ENCODE results near the gene BRINP3. TPM values are rescaled to one million over a fixed set of nuclear protein-coding genes. Genes with fewer than 3 reads are reported as not detected.

BRINP3 gene
- total and polyA plus RNA-seq, 4 donors = 24.4 to 86.6 (median 64.1) TPM

- H3K9me3 ChIP-seq (ENCODE audit: control insufficient read depth, insufficient read depth, low read length) = peaks cover 9% of the 10 kb centered on the region
- H3K27me3 ChIP-seq (ENCODE audit: control insufficient read depth, insufficient read depth, low read length) = no peaks in the 10 kb centered on the region
- no peak overlapping the region for H3K27ac ChIP-seq (ENCODE audit: low read depth, low read length)
- H3K4me1 ChIP-seq (ENCODE audit: control insufficient read depth, insufficient read depth, low read length) = no peaks in the 10 kb centered on the region
- no peaks in the 10 kb centered on the region for H3K36me3 ChIP-seq (ENCODE audit: control insufficient read depth, insufficient read depth, low read length)
- 100% methylated on average over 1 of the region's 1 CpG for WGBS (ENCODE audit: insufficient coverage)
- DNase-seq (ENCODE audit: low read depth in 4 of 6, low spot score in 6 of 6) = no peak
- no peak overlapping the region for H3K4me3 ChIP-seq (ENCODE audit: low read depth, low read length)
Observed at GRCh38 chr1:190365283-190365682, 112.4 kb downstream of the BRINP3 start.

DNA sequence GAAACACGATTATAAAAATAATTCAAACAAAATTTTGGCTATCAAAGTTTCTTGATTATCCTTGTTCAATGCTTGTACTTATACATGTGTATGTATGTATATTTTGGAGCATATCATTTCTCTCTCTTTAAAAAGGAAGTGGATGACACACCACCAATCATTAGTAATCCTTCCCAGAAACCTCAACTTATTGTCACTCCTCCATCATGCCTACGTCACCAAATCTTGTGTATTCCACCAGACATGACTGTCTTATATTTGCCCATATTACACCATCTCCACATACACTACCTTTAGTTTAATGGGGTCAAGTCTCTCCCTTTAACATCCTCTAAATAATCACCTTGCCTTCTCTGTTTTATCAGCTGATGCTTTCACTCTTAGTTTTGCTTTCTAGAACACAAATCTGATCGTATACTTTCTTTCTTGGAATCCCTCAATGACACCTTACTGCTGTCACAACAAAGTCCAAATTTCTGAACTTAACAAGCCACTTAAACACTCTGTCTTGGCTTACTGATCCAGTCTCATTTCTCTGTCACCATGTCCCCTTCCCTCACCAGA lies 124.0 kb downstream of the BRINP3 start:
- no peaks in the 10 kb centered on the region for H3K9me3 ChIP-seq (ENCODE audit: control insufficient read depth, insufficient read depth, low read length)
- WGBS (ENCODE audit: insufficient coverage) = 87% methylated on average over 2 of the region's 3 CpGs

DNA sequence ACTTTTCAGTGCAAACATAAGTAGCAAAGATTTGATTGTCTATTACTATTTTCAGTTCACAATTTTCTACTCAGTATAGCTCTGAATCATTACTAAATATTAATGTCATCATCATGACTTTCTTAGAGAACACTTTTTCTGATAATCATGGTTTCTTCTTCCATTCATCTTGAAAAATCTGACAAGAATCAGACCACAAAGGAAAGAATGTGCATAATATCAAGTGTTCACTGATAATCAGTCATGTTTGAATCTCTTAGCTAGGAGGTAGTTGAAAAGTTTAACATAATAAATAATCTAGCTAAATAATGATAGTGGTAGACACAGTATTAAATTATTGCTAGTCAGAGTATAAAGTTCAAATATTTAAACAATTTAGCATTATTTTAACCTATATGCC lies 133.2 kb downstream of the BRINP3 start:
- no peak for DNase-seq (ENCODE audit: low read depth in 4 of 6, low spot score in 6 of 6)
- Histone ChIP-seq H3K27me3 (ENCODE audit: control insufficient read depth, insufficient read depth, low read length) (no peaks in the 10 kb centered on the region), H3K27ac (ENCODE audit: low read depth, low read length) (no peak overlapping the region), H3K36me3 (ENCODE audit: control insufficient read depth, insufficient read depth, low read length) (no peaks in the 10 kb centered on the region), H3K4me3 (ENCODE audit: low read depth, low read length) (no peak overlapping the region), H3K9me3 (ENCODE audit: control insufficient read depth, insufficient read depth, low read length) (no peaks in the 10 kb centered on the region), H3K4me1 (ENCODE audit: control insufficient read depth, insufficient read depth, low read length) (no peaks in the 10 kb centered on the region)

More for the DNA sequence above, 124.0 kb downstream of the BRINP3 start:
- H3K4me3 ChIP-seq (ENCODE audit: low read depth, low read length) = no peak overlapping the region
- H3K36me3 ChIP-seq (ENCODE audit: control insufficient read depth, insufficient read depth, low read length) = no peaks in the 10 kb centered on the region
- no peaks in the 10 kb centered on the region for H3K4me1 ChIP-seq (ENCODE audit: control insufficient read depth, insufficient read depth, low read length)
- no peak for DNase-seq (ENCODE audit: low read depth in 4 of 6, low spot score in 6 of 6)
- no peak overlapping the region for H3K27ac ChIP-seq (ENCODE audit: low read depth, low read length)
- H3K27me3 ChIP-seq (ENCODE audit: control insufficient read depth, insufficient read depth, low read length) = no peaks in the 10 kb centered on the region

GRCh38 chr1:190338829-190339228 lies 138.8 kb downstream of the BRINP3 start:
- H3K36me3 ChIP-seq (ENCODE audit: control insufficient read depth, insufficient read depth, low read length) = no peaks in the 10 kb centered on the region
- H3K27ac ChIP-seq (ENCODE audit: low read depth, low read length) = no peak overlapping the region
- no peaks in the 10 kb centered on the region for H3K4me1 ChIP-seq (ENCODE audit: control insufficient read depth, insufficient read depth, low read length)
- no peaks in the 10 kb centered on the region for H3K9me3 ChIP-seq (ENCODE audit: control insufficient read depth, insufficient read depth, low read length)
- no peaks in the 10 kb centered on the region for H3K27me3 ChIP-seq (ENCODE audit: control insufficient read depth, insufficient read depth, low read length)
- H3K4me3 ChIP-seq (ENCODE audit: low read depth, low read length) = no peak overlapping the region
- no peak for DNase-seq (ENCODE audit: low read depth in 4 of 6, low spot score in 6 of 6)

DNA sequence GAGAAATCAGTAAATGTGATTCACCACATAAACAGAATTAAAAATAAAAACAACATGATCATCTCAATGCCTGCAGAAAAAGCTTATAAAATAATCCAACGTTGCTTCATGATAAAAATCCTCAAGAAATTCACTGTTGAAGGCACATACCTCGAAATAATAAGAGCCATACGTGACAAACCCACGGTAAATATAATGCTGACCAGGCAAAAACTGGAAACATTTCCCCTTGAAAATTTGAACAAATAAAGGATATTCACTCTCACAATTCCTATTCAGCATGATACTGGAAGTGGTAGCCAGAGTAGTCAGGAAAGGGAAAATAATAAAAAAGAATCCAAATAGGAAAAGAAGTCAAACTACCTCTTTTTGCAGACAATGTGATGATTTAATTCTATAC lies 148.8 kb downstream of the BRINP3 start:
- no peak for DNase-seq (ENCODE audit: low read depth in 4 of 6, low spot score in 6 of 6)
- Histone ChIP-seq H3K36me3 (ENCODE audit: control insufficient read depth, insufficient read depth, low read length) (no peaks in the 10 kb centered on the region), H3K4me1 (ENCODE audit: control insufficient read depth, insufficient read depth, low read length) (peaks cover 3% of the 10 kb centered on the region), H3K27ac (ENCODE audit: low read depth, low read length) (no peak overlapping the region), H3K4me3 (ENCODE audit: low read depth, low read length) (no peak overlapping the region), H3K27me3 (ENCODE audit: control insufficient read depth, insufficient read depth, low read length) (no peaks in the 10 kb centered on the region), H3K9me3 (ENCODE audit: control insufficient read depth, insufficient read depth, low read length) (peaks cover 3% of the 10 kb centered on the region)
- 83% methylated on average over 2 of the region's 4 CpGs for WGBS (ENCODE audit: insufficient coverage)

- no peak for DNase-seq (ENCODE audit: low read depth in 4 of 6, low spot score in 6 of 6)
- H3K36me3 ChIP-seq (ENCODE audit: control insufficient read depth, insufficient read depth, low read length) = no peaks in the 10 kb centered on the region
- H3K27me3 ChIP-seq (ENCODE audit: control insufficient read depth, insufficient read depth, low read length) = no peaks in the 10 kb centered on the region
- no peak overlapping the region for H3K27ac ChIP-seq (ENCODE audit: low read depth, low read length)
- H3K4me1 ChIP-seq (ENCODE audit: control insufficient read depth, insufficient read depth, low read length) = peaks cover 3% of the 10 kb centered on the region
- peaks cover 3% of the 10 kb centered on the region for H3K9me3 ChIP-seq (ENCODE audit: control insufficient read depth, insufficient read depth, low read length)
- H3K4me3 ChIP-seq (ENCODE audit: low read depth, low read length) = no peak overlapping the region
Observed at GRCh38 chr1:190328361-190328760, 149.3 kb downstream of the BRINP3 start.

GRCh38 chr1:190327271-190327670 lies 150.4 kb downstream of the BRINP3 start:
- WGBS (ENCODE audit: insufficient coverage) = no CpG with 5 or more reads among the region's 3 CpGs
- no peaks in the 10 kb centered on the region for H3K36me3 ChIP-seq (ENCODE audit: control insufficient read depth, insufficient read depth, low read length)
- no peaks in the 10 kb centered on the region for H3K27me3 ChIP-seq (ENCODE audit: control insufficient read depth, insufficient read depth, low read length)
- peaks cover 3% of the 10 kb centered on the region for H3K9me3 ChIP-seq (ENCODE audit: control insufficient read depth, insufficient read depth, low read length)
- H3K4me3 ChIP-seq (ENCODE audit: low read depth, low read length) = no peak overlapping the region
- DNase-seq (ENCODE audit: low read depth in 4 of 6, low spot score in 6 of 6) = no peak
- H3K27ac ChIP-seq (ENCODE audit: low read depth, low read length) = no peak overlapping the region
- H3K4me1 ChIP-seq (ENCODE audit: control insufficient read depth, insufficient read depth, low read length) = peaks cover 3% of the 10 kb centered on the region

- Histone ChIP-seq H3K27ac (ENCODE audit: low read depth, low read length) (no peak overlapping the region), H3K27me3 (ENCODE audit: control insufficient read depth, insufficient read depth, low read length) (no peaks in the 10 kb centered on the region), H3K4me1 (ENCODE audit: control insufficient read depth, insufficient read depth, low read length) (peaks cover 3% of the 10 kb centered on the region), H3K36me3 (ENCODE audit: control insufficient read depth, insufficient read depth, low read length) (no peaks in the 10 kb centered on the region), H3K4me3 (ENCODE audit: low read depth, low read length) (no peak overlapping the region), H3K9me3 (ENCODE audit: control insufficient read depth, insufficient read depth, low read length) (no peaks in the 10 kb centered on the region)
- DNase-seq (ENCODE audit: low read depth in 4 of 6, low spot score in 6 of 6) = no peak
- WGBS (ENCODE audit: insufficient coverage) = no CpG with 5 or more reads among the region's 2 CpGs
Observed at GRCh38 chr1:190323530-190323929, 154.1 kb downstream of the BRINP3 start.

- no peak overlapping the region for H3K27ac ChIP-seq (ENCODE audit: low read depth, low read length)
- H3K4me3 ChIP-seq (ENCODE audit: low read depth, low read length) = no peak overlapping the region
- WGBS (ENCODE audit: insufficient coverage) = 92% methylated on average over 2 of the region's 6 CpGs
Observed at GRCh38 chr1:190322274-190322673, 155.4 kb downstream of the BRINP3 start.

GRCh38 chr1:190320952-190321351 lies 156.7 kb downstream of the BRINP3 start:
- WGBS (ENCODE audit: insufficient coverage) = no CpG with 5 or more reads among the region's 3 CpGs
- H3K27me3 ChIP-seq (ENCODE audit: control insufficient read depth, insufficient read depth, low read length) = no peaks in the 10 kb centered on the region
- DNase-seq (ENCODE audit: low read depth in 4 of 6, low spot score in 6 of 6) = peak in 2 of 6 donors; percentile 19 to 32
- H3K4me1 ChIP-seq (ENCODE audit: control insufficient read depth, insufficient read depth, low read length) = no peaks in the 10 kb centered on the region
- H3K27ac ChIP-seq (ENCODE audit: low read depth, low read length) = no peak overlapping the region
- H3K9me3 ChIP-seq (ENCODE audit: control insufficient read depth, insufficient read depth, low read length) = no peaks in the 10 kb centered on the region
- no peaks in the 10 kb centered on the region for H3K36me3 ChIP-seq (ENCODE audit: control insufficient read depth, insufficient read depth, low read length)
- H3K4me3 ChIP-seq (ENCODE audit: low read depth, low read length) = no peak overlapping the region

More at GRCh38 chr1:190322274-190322673, 155.4 kb downstream of the BRINP3 start:
- H3K27me3 ChIP-seq (ENCODE audit: control insufficient read depth, insufficient read depth, low read length) = no peaks in the 10 kb centered on the region
- DNase-seq (ENCODE audit: low read depth in 4 of 6, low spot score in 6 of 6) = no peak
- H3K9me3 ChIP-seq (ENCODE audit: control insufficient read depth, insufficient read depth, low read length) = no peaks in the 10 kb centered on the region
- H3K4me1 ChIP-seq (ENCODE audit: control insufficient read depth, insufficient read depth, low read length) = peaks cover 3% of the 10 kb centered on the region
- no peaks in the 10 kb centered on the region for H3K36me3 ChIP-seq (ENCODE audit: control insufficient read depth, insufficient read depth, low read length)

Measured in spinal cord (tissue), 10 donors.